ENCODE results near the gene CD320.
"Not testable (repeated sequence)": the region's sequence is repeated elsewhere in the genome, so short reads cannot be mapped to it uniquely, and the experiment has no call there.

CD320 gene

DNA sequence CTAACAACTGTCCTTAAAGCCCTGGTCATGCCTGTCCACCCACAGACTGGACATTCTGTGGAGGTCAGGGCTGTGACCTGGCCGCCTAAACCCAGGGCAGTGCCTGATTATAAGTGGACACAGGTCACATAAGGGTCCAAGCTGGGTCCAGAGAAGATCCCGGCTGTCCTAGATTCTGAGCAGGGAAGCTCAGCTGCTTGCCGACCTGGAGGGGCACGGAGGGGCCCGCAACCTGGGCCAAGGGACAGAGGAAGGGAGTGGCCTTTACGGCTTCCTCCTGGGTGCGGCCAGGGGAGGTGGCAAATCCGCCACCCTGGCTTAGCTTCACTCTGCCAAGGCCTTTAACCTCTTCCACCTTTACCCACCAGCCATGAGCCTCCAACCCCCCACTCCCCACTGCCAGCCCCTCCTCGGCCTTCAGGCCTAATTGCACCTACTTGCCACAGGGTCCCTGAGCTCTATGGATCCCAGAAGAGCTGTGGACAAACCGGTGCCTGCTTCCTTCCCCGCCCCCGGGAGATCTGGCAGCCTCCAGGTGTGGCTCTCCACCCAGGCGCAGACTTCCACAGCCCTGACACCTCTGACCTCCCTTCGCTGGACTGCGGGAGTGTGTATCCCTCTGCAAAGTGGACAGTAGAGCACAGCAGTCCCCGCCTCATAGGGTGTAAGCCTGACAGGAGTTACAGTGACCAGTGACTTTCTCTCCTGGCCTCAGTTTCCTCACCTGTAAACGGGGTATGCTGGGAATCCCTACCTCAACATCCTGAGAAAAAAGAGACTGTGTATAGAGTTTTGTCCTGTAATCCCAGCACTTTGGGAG lies 1.7 kb downstream of the CD320 start:
- DNase-seq = no peak

DNA sequence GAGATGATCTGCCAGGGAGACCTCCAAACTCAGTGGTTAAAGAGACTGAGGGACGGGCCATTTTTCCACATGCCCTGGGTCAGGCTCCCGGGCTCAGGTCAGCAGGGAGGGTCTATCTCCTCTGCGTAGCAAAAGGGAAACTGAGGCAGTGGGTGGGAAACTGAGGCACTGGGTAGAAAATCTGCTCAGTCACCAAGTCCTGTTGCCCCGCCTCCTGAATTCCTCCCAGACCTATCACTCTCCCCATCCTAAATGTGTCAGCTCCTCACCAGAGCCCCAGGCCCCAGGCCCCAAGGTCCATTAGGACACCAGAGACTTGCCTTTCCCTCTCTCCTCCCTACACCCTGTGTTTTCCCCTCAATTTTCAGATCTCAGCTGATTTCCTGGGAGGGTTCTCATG lies 2.4 kb downstream of the CD320 start:
- no peak for DNase-seq

DNA sequence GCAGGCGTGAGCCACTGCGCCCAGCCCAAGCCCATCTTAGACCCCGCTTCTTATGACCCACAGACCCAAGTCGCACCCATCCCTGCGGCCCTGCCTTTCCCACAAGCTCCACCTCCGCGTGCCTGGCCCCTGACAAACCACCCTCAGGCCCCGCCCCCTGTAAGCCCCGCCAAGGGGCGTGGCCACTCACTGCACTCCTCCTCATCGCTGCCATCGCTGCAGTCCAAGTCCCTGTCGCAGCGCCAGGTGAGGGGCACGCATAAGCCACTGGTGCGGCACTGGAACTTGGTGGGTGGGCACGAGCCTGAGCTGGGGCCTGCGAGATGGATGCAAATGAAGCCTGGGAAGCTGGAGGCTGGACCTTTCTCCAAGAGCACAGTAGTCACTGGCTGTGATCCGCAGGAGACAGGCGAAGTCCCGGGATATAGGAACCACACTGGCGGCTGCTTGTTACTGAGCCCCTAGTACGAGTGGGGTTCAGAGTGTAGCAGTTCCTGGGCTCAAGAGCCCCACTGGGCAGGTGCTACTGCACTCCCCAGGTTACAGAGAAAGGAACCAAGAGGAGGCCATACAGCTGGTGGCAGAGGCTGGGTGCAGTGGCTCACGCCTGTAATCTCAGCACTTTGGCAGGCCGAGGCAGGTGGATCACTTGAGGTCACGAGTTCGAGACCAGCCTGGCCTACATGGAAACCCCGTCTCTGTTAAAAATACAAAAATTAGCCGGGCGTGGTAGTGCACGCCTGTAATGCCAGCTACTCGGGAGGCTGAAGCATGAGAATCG lies 3.1 kb downstream of the CD320 start:
- no peak for DNase-seq

DNA sequence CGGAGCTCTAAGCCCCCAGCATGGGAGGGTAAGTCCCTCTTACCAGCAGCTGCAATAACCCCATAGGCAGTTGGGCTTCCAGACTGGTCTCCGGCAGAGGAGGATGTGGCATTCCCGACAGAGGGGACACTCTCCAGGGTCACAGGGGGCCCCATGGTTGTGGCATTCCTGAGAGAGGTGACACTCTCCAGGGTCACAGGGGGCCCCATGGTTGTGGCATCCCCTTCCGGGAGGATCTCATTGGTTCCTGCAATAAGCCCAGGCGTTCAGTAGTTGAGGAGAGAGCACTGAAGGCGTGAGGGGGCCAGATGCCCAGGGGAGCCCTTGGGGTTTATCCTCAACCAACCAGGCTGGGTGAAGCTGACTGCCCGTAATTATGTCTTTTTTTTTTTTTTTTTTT lies 5.4 kb downstream of the CD320 start:
- DNase-seq = no peak

DNA sequence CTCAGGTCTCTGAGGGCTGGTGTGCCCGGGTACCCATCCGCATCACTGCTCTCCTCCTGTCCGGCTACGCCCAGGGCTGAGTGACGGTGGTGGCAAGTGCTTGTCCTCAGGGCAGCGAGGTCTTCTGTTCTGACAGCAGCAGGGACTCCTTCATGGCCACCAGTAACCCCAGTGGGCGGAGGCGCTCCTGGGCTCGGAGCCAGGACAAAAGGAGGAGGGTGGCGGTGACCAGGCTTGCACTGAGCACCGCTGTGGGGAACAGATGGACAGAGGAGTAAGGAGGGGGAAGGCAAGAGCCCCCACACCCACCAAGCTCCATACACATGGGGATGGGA lies 5.8 kb downstream of the CD320 start:
- no peak for DNase-seq

DNA sequence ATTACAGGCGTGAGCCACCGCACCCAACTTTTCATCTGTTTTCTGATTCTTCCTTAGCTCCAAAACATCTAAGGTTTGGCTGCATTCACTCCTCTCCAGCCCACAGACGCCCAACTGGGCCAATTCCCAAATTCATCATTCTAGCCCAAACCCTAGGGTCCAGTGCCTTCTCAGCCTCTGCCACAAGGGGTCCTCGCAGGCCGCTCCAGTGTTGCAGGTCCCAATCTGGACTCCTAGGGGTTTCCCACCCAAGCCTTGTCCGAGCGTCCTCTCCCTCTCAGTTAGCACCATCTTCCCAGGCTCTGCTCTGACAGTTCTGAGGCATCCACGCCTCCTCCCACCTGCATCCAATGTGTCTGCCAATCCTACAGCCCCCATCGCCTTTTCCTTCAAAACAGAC lies 16.8 kb downstream of the CD320 start:
- not testable (repeated sequence) for DNase-seq

DNA sequence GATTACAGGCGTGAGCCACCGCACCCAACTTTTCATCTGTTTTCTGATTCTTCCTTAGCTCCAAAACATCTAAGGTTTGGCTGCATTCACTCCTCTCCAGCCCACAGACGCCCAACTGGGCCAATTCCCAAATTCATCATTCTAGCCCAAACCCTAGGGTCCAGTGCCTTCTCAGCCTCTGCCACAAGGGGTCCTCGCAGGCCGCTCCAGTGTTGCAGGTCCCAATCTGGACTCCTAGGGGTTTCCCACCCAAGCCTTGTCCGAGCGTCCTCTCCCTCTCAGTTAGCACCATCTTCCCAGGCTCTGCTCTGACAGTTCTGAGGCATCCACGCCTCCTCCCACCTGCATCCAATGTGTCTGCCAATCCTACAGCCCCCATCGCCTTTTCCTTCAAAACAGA lies 31.6 kb downstream of the CD320 start:
- DNase-seq = not testable (repeated sequence)

DNA sequence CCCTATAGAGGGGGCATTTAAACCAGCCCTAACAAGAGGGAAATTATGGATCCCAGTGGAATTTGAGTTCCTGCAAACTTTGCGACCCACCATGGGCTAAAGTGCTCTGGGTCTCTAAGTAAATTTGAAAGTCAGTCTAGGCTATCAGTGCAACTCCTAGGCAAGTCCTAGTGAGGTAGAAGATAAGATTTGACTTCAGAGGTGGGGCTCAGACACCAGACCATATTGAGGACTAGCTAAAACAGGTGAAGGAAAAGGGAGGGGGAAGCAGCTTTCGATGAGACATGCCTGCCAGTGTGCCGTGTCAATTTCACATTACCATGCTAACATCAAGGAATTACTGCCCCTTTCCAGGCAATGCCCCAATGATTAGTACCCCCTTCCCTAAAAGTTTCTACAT lies 38.4 kb downstream of the CD320 start:
- no peak for DNase-seq

DNA sequence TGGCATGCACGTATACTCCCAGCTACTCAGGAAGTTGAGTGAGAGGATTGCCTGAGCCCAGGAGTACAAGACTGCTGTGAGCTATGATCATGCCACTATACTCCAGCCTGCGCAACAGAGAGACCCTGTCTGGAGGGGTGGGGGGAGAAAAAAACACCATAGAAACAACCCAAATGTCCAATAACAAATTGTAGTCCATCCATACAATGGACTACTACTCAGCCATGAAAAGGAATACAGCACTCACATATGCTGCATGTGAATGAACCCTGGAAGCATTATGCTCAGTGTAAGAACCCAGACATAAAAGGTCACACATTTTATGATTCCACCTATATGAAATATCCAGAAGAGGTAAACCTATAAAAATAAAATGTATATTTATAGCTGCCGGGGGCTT lies 42.3 kb downstream of the CD320 start:
- no peak for DNase-seq

DNA sequence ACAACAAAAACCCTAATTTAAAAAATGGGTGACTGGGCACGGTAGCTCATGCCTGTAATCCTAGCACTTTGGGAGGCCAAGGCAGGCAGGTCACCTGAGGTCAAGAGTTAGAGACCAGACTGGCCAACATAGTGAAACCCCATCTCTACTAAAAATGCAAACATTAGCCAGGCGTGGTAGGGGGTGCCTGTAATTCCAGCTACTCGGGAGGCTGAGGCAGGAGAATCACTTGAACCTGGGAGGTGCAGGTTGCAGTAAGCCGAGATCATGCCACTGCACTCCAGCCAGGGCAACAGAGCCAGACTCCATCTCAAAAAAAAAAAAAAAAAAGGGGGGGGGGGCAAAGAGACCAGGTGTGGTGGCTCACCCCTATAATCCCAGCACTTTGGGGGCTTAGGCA lies 43.9 kb downstream of the CD320 start:
- not testable (repeated sequence) for DNase-seq

DNA sequence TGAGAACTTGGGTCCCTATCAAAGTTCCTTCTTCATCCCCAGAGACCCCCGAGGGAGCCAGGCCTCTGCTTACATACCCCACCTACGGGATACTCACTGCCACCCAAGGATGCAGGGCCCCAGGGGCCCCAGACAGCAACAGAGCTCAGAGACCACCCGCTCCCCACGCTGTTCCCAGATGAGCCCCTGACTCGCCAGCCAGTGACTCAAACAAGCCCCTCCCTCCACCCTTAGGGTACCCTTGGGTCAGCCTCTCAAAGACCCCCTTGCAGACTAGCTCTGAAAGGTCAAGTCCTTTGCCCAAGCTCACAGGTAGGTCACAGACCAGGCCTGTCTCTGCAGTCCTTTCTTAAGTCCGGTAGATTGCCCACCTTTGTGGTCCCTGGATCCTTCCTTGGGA lies 45.7 kb downstream of the CD320 start:
- no peak for DNase-seq

DNA sequence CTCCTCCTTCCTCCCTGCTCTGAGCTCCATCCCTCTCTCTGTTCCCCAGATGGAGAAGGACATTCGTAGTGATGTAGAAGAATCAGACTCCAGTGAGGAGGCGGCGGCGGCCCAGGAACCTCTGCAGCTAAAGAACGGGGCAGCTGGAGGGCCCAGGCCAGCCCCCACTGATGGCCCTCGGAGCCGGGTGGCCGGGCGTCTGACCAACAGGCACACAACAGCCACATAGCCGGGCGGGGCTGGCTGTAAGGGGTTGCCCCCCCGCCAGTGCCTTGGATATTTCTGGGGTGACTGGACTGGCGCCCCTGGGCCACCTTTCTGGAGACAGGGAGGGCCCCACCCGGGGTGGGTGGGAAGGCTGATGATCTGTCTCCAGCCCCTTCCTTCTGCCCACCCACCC lies 46.3 kb downstream of the CD320 start:
- no peak for DNase-seq

DNA sequence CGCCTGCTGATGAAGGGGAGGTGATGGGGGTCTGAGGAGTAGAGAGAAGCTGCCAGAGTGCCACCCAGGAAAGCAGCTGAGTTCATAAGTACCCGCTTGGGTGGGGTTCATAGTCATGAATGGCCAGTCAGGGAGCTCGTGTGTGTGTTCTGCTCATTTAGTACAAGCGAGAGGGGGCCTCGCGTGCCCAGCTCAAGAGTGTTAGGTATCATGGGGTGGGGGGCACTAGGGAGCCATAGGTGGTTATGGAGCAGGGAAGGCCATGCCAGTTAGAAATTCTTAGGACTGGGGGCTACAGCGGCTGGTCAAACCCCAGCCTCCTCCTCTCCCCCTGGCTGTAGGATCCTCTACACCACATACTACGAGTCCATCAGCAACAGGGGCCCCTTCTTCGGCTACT lies 46.8 kb downstream of the CD320 start:
- no peak for DNase-seq

DNA sequence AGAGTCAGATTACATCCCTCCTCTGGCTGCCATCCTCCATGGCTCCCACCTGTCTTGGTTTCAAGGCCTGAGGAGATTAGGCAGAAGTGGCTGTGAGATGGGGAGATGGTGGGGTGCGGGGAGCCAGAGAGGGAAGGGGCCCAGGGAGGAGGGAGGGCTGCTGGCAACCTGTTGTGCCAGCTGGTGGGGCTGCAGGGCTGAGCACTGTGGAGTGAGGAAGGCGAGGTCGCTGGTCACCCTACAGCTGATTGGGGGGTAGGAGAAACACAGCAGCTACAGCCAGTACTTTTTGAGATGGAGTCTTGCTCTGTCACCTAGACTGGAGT lies 48.3 kb downstream of the CD320 start:
- DNase-seq = no peak

DNA sequence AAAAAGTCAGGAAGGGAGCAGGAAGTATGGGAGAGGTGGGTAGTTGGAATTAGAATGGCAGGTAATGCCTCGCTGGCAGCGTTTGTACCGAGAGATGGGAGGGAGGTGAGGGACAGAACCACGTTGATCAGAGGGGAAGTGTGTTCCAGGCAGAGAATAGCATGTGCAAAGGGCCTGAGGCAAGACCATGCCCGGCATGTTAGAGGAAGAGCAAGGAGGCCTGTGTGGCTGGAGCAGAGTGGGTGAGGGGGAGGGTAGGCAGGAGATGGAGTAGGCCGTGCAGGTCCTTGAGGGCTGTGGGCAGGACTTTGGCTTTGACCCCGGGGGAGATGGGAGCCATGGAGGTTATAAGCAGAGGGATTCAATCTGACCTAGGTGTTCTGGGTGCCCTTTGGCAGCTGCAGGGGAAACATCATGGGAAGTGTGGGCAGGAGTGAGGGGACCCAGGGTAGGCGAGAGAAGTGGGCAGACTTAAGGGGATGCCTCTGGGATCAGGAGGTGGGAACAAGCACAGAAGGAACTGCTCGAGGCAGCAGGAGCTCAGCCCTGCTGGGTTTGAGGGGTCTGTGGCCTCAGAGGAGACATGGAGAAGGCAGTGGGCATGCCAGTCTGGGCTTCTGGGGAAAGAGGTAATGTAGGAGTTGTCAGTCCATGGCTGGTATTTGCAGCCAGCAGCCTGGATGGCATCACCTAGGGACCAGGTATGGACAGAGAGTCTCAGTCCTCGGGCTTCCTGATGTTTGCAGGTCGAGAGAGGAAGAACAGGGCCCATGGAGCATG lies 48.8 kb downstream of the CD320 start:
- DNase-seq = no peak

DNA sequence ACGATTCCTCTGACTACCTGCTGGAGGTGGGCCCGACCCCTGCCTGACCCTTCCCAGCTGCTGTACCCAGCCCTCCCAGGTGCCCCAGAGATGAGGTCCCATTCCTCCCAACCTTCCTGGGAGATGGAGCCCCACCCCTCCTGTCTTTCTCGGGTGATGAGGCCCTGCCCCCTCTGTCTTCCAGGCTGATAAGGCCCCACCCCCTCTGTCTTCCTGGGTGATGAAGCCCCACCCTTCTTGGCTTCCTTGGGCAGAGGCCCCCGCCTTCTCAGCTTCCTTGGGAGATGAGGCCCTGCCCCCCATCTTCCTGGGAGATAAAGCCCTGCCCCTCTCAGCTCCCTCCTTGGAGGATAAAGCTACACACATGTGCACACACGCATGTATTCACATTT lies 51.1 kb downstream of the CD320 start:
- DNase-seq = no peak

DNA sequence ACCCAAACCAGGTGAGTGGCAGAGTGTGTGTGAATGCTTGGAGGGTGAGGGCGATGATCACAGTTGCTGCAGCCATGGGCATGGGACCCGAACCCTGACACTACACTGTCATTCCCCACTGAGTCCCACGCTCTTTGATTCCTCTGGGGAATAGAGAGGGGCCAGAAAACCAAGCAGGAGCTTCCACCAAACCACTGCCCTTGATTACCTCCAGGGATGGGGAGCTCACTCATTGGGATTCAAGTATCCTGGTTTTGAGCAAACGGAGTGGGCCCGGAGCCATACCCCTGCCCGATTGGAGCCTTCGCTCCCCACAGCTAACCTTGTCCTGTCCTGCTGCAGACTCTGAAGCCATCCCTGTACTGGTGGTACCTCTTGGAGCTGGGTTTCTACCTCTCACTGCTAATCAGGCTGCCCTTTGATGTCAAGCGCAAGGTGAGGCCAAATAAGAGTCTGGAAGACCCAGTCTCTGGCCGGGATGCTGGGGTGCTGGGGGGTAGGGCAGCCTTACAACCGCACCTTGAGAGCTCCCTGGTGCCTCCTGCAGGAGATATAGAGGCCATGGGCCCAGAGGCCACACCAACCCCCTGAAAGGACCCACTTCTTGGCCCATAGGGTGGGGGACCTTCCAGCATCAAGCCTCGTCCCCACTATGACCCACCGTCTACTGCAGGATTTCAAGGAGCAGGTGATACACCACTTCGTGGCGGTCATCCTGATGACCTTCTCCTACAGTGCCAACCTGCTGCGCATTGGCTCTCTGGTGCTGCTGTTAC lies 51.7 kb downstream of the CD320 start:
- no peak for DNase-seq

DNA sequence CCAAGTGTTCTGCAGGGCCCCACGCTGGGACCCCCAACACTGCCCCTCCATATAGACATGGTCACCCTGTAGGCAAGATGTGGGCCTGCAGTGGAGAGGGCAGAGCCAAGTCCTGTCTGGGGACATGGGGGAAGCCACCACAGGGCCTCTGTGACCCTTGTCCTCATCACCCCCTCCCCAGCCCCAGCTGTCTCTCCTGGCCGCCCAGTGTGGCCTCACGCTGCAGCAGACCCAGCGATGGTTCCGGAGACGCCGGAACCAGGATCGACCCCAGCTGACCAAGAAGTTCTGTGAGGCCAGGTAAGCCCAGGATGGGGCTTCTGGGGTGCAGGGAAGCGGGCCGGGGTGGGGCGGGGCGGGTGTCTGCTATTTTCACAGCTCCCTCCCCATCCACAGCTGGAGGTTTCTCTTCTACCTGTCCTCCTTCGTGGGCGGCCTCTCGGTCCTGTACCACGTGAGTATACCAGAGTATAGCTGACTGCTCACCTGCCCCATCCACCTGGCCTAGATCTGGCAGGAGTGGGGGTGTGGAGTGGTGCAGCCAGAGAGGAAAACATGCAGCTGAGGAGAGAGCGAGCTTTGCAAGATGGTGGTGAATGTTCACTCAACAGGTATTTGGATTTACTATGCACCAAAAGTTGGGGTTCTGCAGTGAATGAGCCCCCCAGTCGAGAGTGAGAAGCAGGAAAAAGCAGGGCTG lies 52.6 kb downstream of the CD320 start:
- DNase-seq = no peak

DNA sequence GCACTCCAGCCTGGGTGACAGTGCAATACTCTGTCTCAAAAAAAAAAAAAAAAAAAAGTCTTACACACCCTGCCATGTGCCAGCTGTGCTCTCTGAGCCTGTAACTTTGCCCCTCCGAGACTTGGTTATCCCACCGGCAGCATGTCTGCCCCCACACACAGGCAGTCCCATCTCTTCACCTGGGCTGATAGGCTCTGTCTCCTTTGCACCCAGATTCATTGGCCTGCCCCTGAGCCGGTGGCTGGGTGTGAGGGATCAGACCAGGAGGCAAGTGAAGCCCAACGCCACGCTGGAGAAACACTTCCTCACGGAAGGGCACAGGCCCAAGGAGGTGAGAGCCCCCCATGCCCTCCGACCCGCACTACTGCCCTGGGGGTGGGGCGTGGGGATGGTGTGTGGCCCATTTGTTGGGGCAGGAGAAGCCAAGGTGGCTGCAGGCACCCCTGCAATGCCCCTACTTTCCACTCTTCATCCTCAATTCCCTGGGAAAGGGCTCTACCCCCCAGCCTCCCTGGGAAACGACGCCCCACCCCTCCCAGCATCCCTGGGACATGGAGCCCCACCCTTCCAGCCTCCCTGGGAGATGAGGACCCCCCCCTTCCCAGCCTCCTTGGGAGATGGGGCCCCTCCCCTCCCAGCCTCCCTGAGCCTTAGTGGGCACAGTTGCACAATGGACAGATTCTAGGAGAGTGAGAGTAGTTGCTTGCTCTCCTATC lies 53.7 kb downstream of the CD320 start:
- no peak for DNase-seq

DNA sequence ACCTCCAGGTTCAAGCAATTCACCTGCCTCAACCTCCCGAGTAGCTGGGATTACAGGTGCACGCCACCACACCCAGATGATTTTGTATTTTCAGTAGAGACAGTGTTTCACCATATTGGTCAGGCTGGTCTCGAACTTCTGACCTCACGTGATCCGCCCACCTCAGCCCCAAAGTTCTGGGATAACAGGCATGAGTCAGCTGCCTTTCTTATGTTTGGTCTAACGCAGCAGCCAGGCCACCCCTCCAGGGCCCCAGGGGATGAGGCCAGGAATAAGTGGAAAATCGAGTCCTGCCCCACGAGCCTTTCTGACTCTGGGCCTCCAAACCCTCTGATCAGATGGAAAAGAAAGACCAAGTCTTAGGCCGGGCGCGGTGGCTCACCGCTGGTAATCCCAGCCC lies 54.5 kb downstream of the CD320 start:
- no peak for DNase-seq

DNA sequence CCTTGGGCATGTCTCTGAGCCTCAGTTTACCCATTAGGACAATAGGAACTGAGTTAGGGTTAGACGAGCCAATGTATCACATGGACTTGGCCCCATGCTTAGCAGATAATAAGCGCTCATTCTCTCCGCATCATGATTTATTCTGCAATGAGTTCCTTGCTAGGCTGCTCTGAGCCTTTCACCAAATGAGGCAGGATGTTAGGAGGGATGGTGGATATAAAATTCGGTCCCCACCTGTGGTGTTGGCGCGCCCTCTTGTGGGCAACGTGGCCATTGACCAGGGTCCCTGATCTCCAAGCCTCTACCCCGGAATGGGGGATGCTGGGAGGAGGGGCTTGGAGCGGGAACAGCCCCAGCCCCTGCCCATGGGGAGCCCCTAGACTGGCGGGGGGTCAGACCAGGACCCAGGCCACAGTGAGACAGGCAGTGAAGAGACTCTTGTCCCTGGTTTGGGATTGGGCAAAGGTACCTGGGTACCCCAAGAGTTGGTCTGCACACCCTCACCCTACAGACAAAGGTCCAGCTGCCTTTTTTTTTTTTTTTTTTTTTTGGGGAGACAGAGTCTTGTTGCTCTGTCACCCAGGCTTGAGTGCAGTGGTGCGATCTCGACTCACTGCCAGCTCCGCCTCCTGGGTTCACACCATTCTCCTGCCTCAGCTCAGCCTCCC lies 55.1 kb downstream of the CD320 start:
- DNase-seq = peak; percentile 86

Measured in stimulated activated CD4-positive, alpha-beta T cell treated with anti-CD3 and anti-CD28 coated beads, Interleukin-12 subunit alpha, Interleukin-12 subunit beta, amount 100 ng/mL, for 4 hours (primary cell).